NT2/D1 (cell line): Measurements from ENCODE around the gene SLC22A13.

Experiments
- DNase-seq: peaks from one replicate; pipeline ENCODE4 v3.0.0-alpha.2; 2011; ENCODE audit warnings: low read depth, low spot score
- H3K27me3 ChIP-seq: 2 replicates; pipeline ENCODE4 v1.6.0; 2011; ENCODE audit warnings: mild to moderate bottlenecking; ENCODE audit not compliant: insufficient read length, insufficient read depth
- H3K36me3 ChIP-seq: 2 replicates; pipeline ENCODE4 v1.6.1; 2011; ENCODE audit warnings: mild to moderate bottlenecking, low read length, mixed read lengths; ENCODE audit not compliant: insufficient read depth, insufficient read length
- H3K4me1 ChIP-seq: 2 replicates; pipeline ENCODE4 v1.5.1; 2011; ENCODE audit not compliant: insufficient read depth, insufficient read length
- H3K4me3 ChIP-seq: 2 replicates; pipeline ENCODE4 v1.5.1; 2011; ENCODE audit warnings: low read depth; ENCODE audit not compliant: insufficient read length
- H3K9ac ChIP-seq: 2 replicates; pipeline ENCODE4 v1.6.0; 2011; ENCODE audit warnings: low read depth; ENCODE audit not compliant: insufficient read length
- H3K9me3 ChIP-seq: 2 replicates; pipeline ENCODE4 v1.5.1; 2011; ENCODE audit warnings: mild to moderate bottlenecking, low read length; ENCODE audit not compliant: insufficient read depth
- SUZ12 ChIP-seq: IDR thresholded peaks from 2 replicates; pipeline ENCODE4 v1.6.1; 2011; ENCODE audit not compliant: insufficient read length, insufficient read depth; ENCODE audit errors: extremely low read depth
- YY1 ChIP-seq: IDR thresholded peaks from 2 replicates; pipeline ENCODE4 v1.6.1; 2011; ENCODE audit not compliant: insufficient read length, insufficient read depth
- ZNF274 ChIP-seq: IDR thresholded peaks from 2 replicates; pipeline ENCODE4 v1.6.1; 2011; ENCODE audit warnings: mild to moderate bottlenecking, low read depth, low read length

SLC22A13 gene

DNA sequence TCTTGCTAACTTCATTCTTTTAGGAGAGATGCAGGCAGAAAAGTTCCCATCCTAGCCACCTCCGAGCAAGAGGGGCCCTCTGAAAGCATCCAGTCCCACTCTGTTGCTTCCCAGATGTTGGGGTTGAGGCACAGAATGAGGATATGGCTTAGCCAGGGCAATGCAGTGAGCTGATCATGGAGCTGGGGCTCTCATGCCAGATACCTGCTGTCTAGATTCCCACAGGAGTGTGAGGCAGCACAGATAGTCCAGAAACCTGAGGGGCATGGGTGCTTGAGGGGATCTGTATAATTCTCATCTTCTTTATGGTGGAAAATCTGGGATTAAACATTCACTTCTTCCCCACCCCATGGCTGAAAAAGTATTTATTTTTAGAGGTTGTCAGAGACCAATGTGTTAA is 1.2 kb downstream of the SLC22A13 start:
- 0 out of 2 replicates have a peak, but pooled peaks cover under 1% of the 10 kb centered on the region for H3K9me3 ChIP-seq
- H3K36me3 ChIP-seq, result no peaks in the 10 kb centered on the region
- peaks cover 9% of the 10 kb centered on the region for H3K4me1 ChIP-seq
- H3K27me3 ChIP-seq, result no peaks in the 10 kb centered on the region
- no peak for DNase-seq
- TF ChIP-seq SUZ12 (no peak), YY1 (no peak), ZNF274 (no peak)
- no peak overlapping the region for H3K4me3 ChIP-seq
- H3K9ac ChIP-seq, result no peak overlapping the region

DNA sequence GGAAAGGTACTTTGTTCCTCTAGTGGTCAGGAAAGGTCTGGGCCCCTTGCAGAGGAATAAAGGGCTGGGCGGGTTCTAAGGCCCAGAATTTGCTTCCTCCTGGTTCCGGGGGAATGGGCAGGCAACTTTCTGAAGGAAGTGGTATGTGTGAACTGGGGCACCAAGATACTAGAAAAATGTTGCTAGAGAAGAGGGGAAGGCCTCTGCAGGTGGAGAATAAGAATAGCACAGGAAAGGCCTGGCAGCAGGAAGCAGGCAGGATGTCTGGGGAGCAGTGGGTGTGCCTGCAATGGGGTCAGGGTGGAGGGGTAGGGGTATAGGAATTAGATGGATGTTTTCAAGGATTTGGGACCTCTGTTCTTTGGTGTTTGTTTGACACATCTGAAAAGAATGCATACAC is 2.0 kb downstream of the SLC22A13 start:
- no peak overlapping the region for H3K4me3 ChIP-seq
- no peak for DNase-seq

DNA sequence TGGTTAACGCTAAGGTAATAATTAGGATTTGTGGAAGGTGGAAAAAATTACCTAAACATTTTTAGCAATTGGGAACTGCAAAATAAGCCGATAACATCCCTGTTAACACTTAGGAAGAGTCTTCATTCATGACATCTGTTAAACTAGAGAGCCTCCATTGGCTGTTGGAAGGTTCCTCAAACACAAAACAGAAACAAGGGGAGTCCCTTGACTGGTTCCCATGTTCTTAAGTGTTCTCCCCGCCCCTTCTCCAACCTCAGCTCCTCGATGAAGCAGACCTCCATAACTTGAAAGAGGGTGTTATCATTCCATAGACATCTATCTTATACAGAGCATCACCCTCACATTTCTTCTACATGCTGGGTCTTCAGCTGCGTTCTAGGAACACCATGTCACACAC is 2.5 kb downstream of the SLC22A13 start:
- H3K4me3 ChIP-seq, result no peak overlapping the region
- H3K27me3 ChIP-seq, result no peaks in the 10 kb centered on the region
- no peak for TF ChIP-seq ZNF274
- TF ChIP-seq SUZ12, result no peak
- TF ChIP-seq YY1, result no peak
- H3K9ac ChIP-seq, result no peak overlapping the region
- H3K36me3 ChIP-seq, result no peaks in the 10 kb centered on the region
- no peak for DNase-seq
- peaks cover 9% of the 10 kb centered on the region for H3K4me1 ChIP-seq
- H3K9me3 ChIP-seq, result no peaks in the 10 kb centered on the region

More for the DNA sequence above, 2.0 kb downstream of the SLC22A13 start:
- no peaks in the 10 kb centered on the region for H3K27me3 ChIP-seq
- H3K36me3 ChIP-seq, result no peaks in the 10 kb centered on the region
- H3K9me3 ChIP-seq, result no peaks in the 10 kb centered on the region
- H3K9ac ChIP-seq, result no peak overlapping the region
- no peak for TF ChIP-seq SUZ12
- H3K4me1 ChIP-seq, result peaks cover 9% of the 10 kb centered on the region

DNA sequence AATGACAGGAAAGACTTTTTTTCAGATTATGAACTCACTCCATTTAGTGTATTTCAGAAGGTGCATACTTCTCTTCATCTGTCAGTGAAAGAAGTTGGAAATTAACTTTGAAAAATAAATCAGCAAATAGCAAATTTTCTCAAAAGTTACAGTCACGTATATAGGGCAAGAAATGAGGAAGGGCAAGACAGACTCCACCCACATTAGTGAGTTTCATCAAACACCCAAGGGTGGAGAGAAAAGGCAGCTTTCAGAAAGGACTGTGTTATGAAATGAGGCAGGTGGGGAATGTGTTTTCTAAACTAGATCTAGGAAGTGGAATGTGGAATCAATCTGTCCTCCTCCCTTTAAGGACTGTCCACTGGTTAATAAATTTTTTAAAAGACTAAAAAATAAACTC is 2.9 kb downstream of the SLC22A13 start:
- Histone ChIP-seq H3K4me1 (peaks cover 9% of the 10 kb centered on the region), H3K36me3 (no peaks in the 10 kb centered on the region), H3K9me3 (no peaks in the 10 kb centered on the region), H3K27me3 (no peaks in the 10 kb centered on the region), H3K9ac (no peak overlapping the region), H3K4me3 (no peak overlapping the region)
- DNase-seq, result no peak
- no peak for TF ChIP-seq YY1
- TF ChIP-seq ZNF274, result no peak
- no peak for TF ChIP-seq SUZ12

DNA sequence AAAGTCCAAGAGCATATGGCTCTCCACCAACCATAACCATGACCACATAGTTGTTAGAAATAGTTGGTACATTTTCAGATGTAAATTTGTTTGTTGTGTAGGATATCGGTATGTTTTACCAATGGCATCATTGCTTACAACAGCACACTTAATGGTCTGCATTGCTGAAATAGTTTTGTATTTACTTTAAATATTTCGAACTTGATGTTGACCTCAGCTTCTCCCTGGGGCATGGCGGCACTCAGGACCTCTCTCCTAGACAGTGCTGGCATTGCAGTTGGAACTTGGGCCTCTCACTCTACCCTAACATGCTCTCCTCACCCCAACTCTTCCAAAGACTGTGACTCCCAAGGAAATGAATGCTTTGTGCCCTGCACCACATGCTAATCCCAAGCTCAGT is 5.0 kb downstream of the SLC22A13 start:
- no peak for DNase-seq
- H3K9me3 ChIP-seq, result no peaks in the 10 kb centered on the region
- H3K36me3 ChIP-seq, result no peaks in the 10 kb centered on the region
- no peak overlapping the region for H3K9ac ChIP-seq
- H3K4me1 ChIP-seq, result no peaks in the 10 kb centered on the region
- H3K27me3 ChIP-seq, result no peaks in the 10 kb centered on the region
- no peak overlapping the region for H3K4me3 ChIP-seq
- no peak for TF ChIP-seq SUZ12
- no peak for TF ChIP-seq ZNF274

DNA sequence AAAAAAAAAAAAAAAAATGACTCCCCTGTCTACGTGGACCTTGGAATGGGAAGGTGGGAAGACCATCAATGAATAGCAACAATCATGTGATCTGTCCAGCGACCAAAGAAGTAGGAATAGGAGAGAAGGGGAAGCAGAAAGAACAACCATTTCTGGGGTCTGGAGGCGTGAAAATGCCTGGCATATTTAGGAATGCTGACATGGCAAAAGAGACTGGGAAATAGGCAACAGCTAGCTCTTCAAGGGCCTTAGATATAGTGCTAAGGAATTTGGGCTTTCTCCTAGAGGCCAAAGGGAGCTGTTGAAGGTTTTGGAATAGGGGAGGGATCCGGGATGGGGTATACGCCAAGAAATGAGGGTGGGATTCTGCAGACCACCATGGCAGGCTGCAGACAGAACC is 5.9 kb downstream of the SLC22A13 start:
- no peak for TF ChIP-seq ZNF274
- TF ChIP-seq YY1, result no peak
- TF ChIP-seq SUZ12, result no peak
- H3K9me3 ChIP-seq, result no peaks in the 10 kb centered on the region
- no peaks in the 10 kb centered on the region for H3K27me3 ChIP-seq
- DNase-seq, result no peak
- H3K36me3 ChIP-seq, result no peaks in the 10 kb centered on the region
- H3K4me1 ChIP-seq, result no peaks in the 10 kb centered on the region
- H3K9ac ChIP-seq, result no peak overlapping the region
- H3K4me3 ChIP-seq, result no peak overlapping the region

DNA sequence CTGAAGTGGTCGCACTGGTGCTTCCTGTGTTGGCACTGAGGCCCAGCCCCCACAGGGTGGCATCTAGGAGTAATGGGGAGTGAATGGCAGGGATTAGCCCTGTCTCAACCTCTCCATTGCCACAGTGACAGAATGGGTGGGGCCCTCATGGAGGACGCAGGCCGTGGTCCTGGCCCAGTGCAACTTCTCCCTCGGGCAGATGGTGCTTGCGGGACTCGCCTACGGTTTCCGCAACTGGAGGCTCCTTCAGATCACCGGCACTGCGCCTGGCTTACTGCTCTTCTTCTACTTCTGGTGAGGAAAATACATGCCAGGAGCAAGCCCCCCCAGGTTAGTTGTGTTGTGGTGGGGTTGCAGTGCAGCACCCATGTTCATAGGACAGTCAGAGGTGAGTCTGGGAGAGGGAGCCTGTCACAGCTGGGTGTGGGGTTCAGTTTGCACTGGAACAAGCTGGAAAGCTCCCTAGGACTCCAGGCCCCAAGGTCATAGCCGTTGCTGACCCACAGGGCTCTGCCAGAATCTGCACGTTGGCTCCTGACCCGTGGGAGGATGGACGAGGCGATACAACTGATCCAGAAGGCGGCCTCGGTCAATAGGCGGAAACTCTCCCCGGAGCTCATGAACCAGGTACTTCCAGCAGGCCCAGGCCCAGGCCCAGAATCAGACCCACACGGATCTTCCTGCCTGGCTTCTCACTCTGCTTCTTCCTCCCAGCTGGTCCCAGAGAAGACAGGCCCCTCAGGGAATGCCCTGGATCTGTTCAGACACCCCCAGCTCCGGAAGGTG is 9.4 kb downstream of the SLC22A13 start:
- no peak for TF ChIP-seq YY1
- TF ChIP-seq SUZ12, result no peak
- no peak for TF ChIP-seq ZNF274
- H3K36me3 ChIP-seq, result no peaks in the 10 kb centered on the region
- H3K4me1 ChIP-seq, result no peaks in the 10 kb centered on the region
- H3K9ac ChIP-seq, result no peak overlapping the region
- no peak overlapping the region for H3K4me3 ChIP-seq
- H3K27me3 ChIP-seq, result no peaks in the 10 kb centered on the region
- no peaks in the 10 kb centered on the region for H3K9me3 ChIP-seq
- DNase-seq, result no peak

DNA sequence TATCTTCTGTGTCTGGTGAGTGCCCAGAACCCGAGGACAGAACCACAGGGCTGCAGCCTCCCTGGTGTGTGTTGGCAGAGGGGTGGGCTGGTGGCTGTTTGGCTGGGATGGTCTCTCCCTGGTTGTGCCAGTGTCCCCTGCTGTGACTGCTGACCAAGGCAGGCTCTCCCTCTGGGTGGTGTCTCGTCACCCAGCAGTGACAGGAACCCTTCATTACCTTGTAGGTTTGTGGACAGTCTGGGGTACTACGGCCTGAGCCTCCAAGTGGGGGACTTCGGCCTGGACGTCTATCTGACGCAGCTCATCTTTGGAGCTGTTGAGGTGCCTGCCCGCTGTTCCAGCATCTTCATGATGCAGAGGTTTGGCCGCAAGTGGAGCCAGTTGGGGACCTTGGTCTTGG is 10.0 kb downstream of the SLC22A13 start:
- H3K27me3 ChIP-seq, result no peaks in the 10 kb centered on the region
- H3K36me3 ChIP-seq, result no peaks in the 10 kb centered on the region
- TF ChIP-seq SUZ12 (no peak), YY1 (no peak), ZNF274 (no peak)
- H3K9ac ChIP-seq, result no peak overlapping the region
- H3K9me3 ChIP-seq, result no peaks in the 10 kb centered on the region
- no peak for DNase-seq
- H3K4me3 ChIP-seq, result no peak overlapping the region
- no peaks in the 10 kb centered on the region for H3K4me1 ChIP-seq
